Muscle of leg (tissue), 11 donors: Measurements from ENCODE around the gene CALY. TPM values are rescaled to one million over a fixed set of nuclear protein-coding genes. Genes with fewer than 3 reads are reported as not detected.

ENCODE experiments used
- DNase-seq: peaks from one replicate; pipeline ENCODE4 v3.0.0; 2013
- H3K27ac ChIP-seq: one replicate; pipeline ENCODE4 v1.5.1; 2013; ENCODE audit warnings: mild to moderate bottlenecking, low read length, control low read depth
- H3K27me3 ChIP-seq: one replicate; pipeline ENCODE4 v1.6.1; 2013; ENCODE audit warnings: low read length; ENCODE audit not compliant: control insufficient read depth, insufficient read depth
- H3K36me3 ChIP-seq: one replicate; pipeline ENCODE4 v1.6.1; 2013; ENCODE audit warnings: low read length; ENCODE audit not compliant: control insufficient read depth, insufficient read depth
- H3K4me1 ChIP-seq: one replicate; pipeline ENCODE4 v1.6.1; 2013; ENCODE audit warnings: low read length; ENCODE audit not compliant: control insufficient read depth, insufficient read depth
- H3K4me3 ChIP-seq: one replicate; pipeline ENCODE4 v1.5.1; 2013; ENCODE audit warnings: low read length, control low read depth
- H3K9me3 ChIP-seq: replicated peaks from 2 replicates; pipeline ENCODE4 v1.6.1; 2013; ENCODE audit warnings: low read depth, low read length; ENCODE audit not compliant: control insufficient read depth
- WGBS: methylation state at CpG from one replicate; pipeline ENCODE4 v1.1.5; 2013; ENCODE audit warnings: missing lambda C conversion rate; ENCODE audit not compliant: insufficient coverage; 5-methylcytosine and 5-hydroxymethylcytosine counted together
- polyA plus RNA-seq, 8 donors: library from polyadenylated mRNA; unstranded; fragments of 120-200 nt; gene quantifications; one replicate each; pipeline versions ENCODE4 v1.2.1 to v1.2.3, GENCODE V29; 2013; ENCODE audit warnings: inconsistent platforms in 1 of 8, low replicate concordance in 1 of 8; ENCODE audit not compliant: insufficient read length in 8 of 8, insufficient read depth in 1 of 8
- total RNA-seq: library from RNA; stranded (reverse); fragments of 120-200 nt; gene quantifications from one replicate; pipeline ENCODE4 v1.2.4, GENCODE V29; 2013

Gene CALY
- total and polyA plus RNA-seq, 9 donors, result 0.08 to 0.16 TPM; not detected in 7

GRCh38 chr10:133311570-133311969, 25.1 kb downstream of the CALY start:
- no peak for DNase-seq
- H3K36me3 ChIP-seq, result peaks cover 27% of the 10 kb centered on the region
- no peaks in the 10 kb centered on the region for H3K27me3 ChIP-seq
- no peak overlapping the region for H3K4me3 ChIP-seq
- no peak overlapping the region for H3K27ac ChIP-seq
- WGBS, result 83% methylated on average over 10 of the region's 10 CpGs
- no peaks in the 10 kb centered on the region for H3K9me3 ChIP-seq
- H3K4me1 ChIP-seq, result peaks cover 16% of the 10 kb centered on the region

GRCh38 chr10:133310789-133311188, 25.9 kb downstream of the CALY start:
- no peaks in the 10 kb centered on the region for H3K27me3 ChIP-seq
- DNase-seq, result no peak
- peaks cover 16% of the 10 kb centered on the region for H3K4me1 ChIP-seq
- no peaks in the 10 kb centered on the region for H3K9me3 ChIP-seq
- peaks cover 27% of the 10 kb centered on the region for H3K36me3 ChIP-seq
- WGBS, result 81% methylated on average over 3 of the region's 8 CpGs
- no peak overlapping the region for H3K27ac ChIP-seq
- H3K4me3 ChIP-seq, result no peak overlapping the region

GRCh38 chr10:133310399-133310755, 26.3 kb downstream of the CALY start:
- DNase-seq, result no peak
- no peak overlapping the region for H3K27ac ChIP-seq
- H3K4me3 ChIP-seq, result no peak overlapping the region
- peaks cover 16% of the 10 kb centered on the region for H3K4me1 ChIP-seq
- 98% methylated on average over 14 of the region's 16 CpGs for WGBS
- H3K9me3 ChIP-seq, result no peaks in the 10 kb centered on the region
- no peaks in the 10 kb centered on the region for H3K27me3 ChIP-seq
- peaks cover 31% of the 10 kb centered on the region for H3K36me3 ChIP-seq

- no peak overlapping the region for H3K27ac ChIP-seq
- no peaks in the 10 kb centered on the region for H3K9me3 ChIP-seq
- H3K4me3 ChIP-seq, result no peak overlapping the region
- no peak for DNase-seq
- WGBS, result 90% methylated on average over 33 of the region's 33 CpGs
- no peaks in the 10 kb centered on the region for H3K27me3 ChIP-seq
- H3K4me1 ChIP-seq, result peaks cover 16% of the 10 kb centered on the region
- H3K36me3 ChIP-seq, result peaks cover 31% of the 10 kb centered on the region
Observed at GRCh38 chr10:133309720-133310398, 26.8 kb downstream of the CALY start.

- Histone ChIP-seq H3K9me3 (no peaks in the 10 kb centered on the region), H3K4me3 (peak overlapping the region; percentile 75), H3K36me3 (peaks cover 31% of the 10 kb centered on the region), H3K27ac (peak overlapping the region; percentile 88), H3K4me1 (peaks cover 16% of the 10 kb centered on the region), H3K27me3 (no peaks in the 10 kb centered on the region)
- peak; percentile 91 for DNase-seq
- 13% methylated on average over 37 of the region's 46 CpGs for WGBS
Observed at GRCh38 chr10:133309100-133309719, 27.5 kb downstream of the CALY start.

GRCh38 chr10:133308421-133309099, 28.1 kb downstream of the CALY start, which contains the start of the genes TUBGCP2 and ZNF511:
TUBGCP2 (minus strand) TSS chr10:133308872; CDS start chr10:133302941, 5,931 bp downstream.
ZNF511 (plus strand) TSS chr10:133308914; CDS start chr10:133308944, 30 bp downstream.
- WGBS, result under 1% methylated on average over 70 of the region's 89 CpGs
- Histone ChIP-seq H3K4me3 (peak within 1 kb of the TSS; percentile 75), H3K27ac (peak within 1 kb of the TSS; percentile 88), H3K4me1 (peaks cover 16% of the 10 kb centered on the region), H3K9me3 (no peaks in the 10 kb centered on the region), H3K27me3 (no peaks in the 10 kb centered on the region), H3K36me3 (peaks cover 37% of the 10 kb centered on the region)
- DNase-seq, result peak; percentile 94

- no peaks in the 10 kb centered on the region for H3K9me3 ChIP-seq
- H3K4me1 ChIP-seq, result peaks cover 16% of the 10 kb centered on the region
- H3K27me3 ChIP-seq, result no peaks in the 10 kb centered on the region
- DNase-seq, result peak; percentile 64
- H3K27ac ChIP-seq, result peak overlapping the region; percentile 76
- WGBS, result 1% methylated on average over 17 of the region's 25 CpGs
- peaks cover 42% of the 10 kb centered on the region for H3K36me3 ChIP-seq
- H3K4me3 ChIP-seq, result peak overlapping the region; percentile 75
Observed at GRCh38 chr10:133307776-133308420, 28.8 kb downstream of the CALY start.

GRCh38 chr10:133306941-133307379, 29.7 kb downstream of the CALY start:
- no peak overlapping the region for H3K27ac ChIP-seq
- no peaks in the 10 kb centered on the region for H3K27me3 ChIP-seq
- DNase-seq, result no peak
- no peaks in the 10 kb centered on the region for H3K9me3 ChIP-seq
- H3K4me3 ChIP-seq, result no peak overlapping the region
- 83% methylated on average over 11 of the region's 17 CpGs for WGBS
- H3K36me3 ChIP-seq, result peaks cover 41% of the 10 kb centered on the region
- H3K4me1 ChIP-seq, result peaks cover 16% of the 10 kb centered on the region

- Histone ChIP-seq H3K4me1 (peaks cover 16% of the 10 kb centered on the region), H3K27me3 (no peaks in the 10 kb centered on the region), H3K4me3 (no peak overlapping the region), H3K36me3 (peaks cover 37% of the 10 kb centered on the region), H3K27ac (no peak overlapping the region), H3K9me3 (no peaks in the 10 kb centered on the region)
- no peak for DNase-seq
- WGBS, result 82% methylated on average over 1 of the region's 5 CpGs
Observed at GRCh38 chr10:133306097-133306476, 30.6 kb downstream of the CALY start.

- no peak overlapping the region for H3K27ac ChIP-seq
- H3K27me3 ChIP-seq, result no peaks in the 10 kb centered on the region
- H3K36me3 ChIP-seq, result peaks cover 48% of the 10 kb centered on the region
- WGBS, result 81% methylated on average over 10 of the region's 10 CpGs
- peaks cover 13% of the 10 kb centered on the region for H3K4me1 ChIP-seq
- H3K4me3 ChIP-seq, result no peak overlapping the region
- no peaks in the 10 kb centered on the region for H3K9me3 ChIP-seq
- DNase-seq, result no peak
Observed at GRCh38 chr10:133303206-133303605, 33.5 kb downstream of the CALY start.
